DND-41 (cell line): ENCODE results near the gene COL23A1.

Source experiments
- CTCF ChIP-seq: IDR thresholded peaks from 2 replicates; pipeline ENCODE4 v1.5.1; 2012; ENCODE audit warnings: borderline replicate concordance, low read length, moderate library complexity, mild to moderate bottlenecking; ENCODE audit not compliant: poor library complexity, severe bottlenecking; ENCODE audit errors: extremely low read depth
- EZH2 ChIP-seq: IDR thresholded peaks from 3 replicates; pipeline ENCODE4 v1.6.1; 2012; ENCODE audit warnings: borderline replicate concordance, low read depth, mild to moderate bottlenecking, moderate library complexity, low read length, inconsistent platforms; ENCODE audit not compliant: severe bottlenecking

GRCh38 chr5:178204935-178205748 lies 385.1 kb downstream of the COL23A1 start:
- TF ChIP-seq CTCF (peak; percentile 3), EZH2 (no peak)
